Measurements from ENCODE around the gene LIPH.

The LIPH gene

GRCh38 chr3:185530856-185531255, 21.5 kb downstream of the LIPH start:
- no peak for DNase-seq (ENCODE audit: low spot score in 2 of 2)
- H3K36me3 ChIP-seq (replicated peaks), result no peaks in the 10 kb centered on the region
- no peaks in the 10 kb centered on the region for H3K9me3 ChIP-seq
- no peaks in the 10 kb centered on the region for H3K27me3 ChIP-seq (ENCODE audit: low read depth)
- in situ Hi-C loops (cut with MboI; ENCODE audit: low sequenced_read_pairs), result no loop called here
- H3K4me3 ChIP-seq, result no peak overlapping the region
- no peaks in the 10 kb centered on the region for H3K4me1 ChIP-seq

- no peaks in the 10 kb centered on the region for H3K27me3 ChIP-seq (ENCODE audit: low read depth)
- no peaks in the 10 kb centered on the region for H3K36me3 ChIP-seq (replicated peaks)
- no peak for DNase-seq (ENCODE audit: low spot score in 2 of 2)
- no peak overlapping the region for H3K4me3 ChIP-seq
- no peaks in the 10 kb centered on the region for H3K9me3 ChIP-seq
- in situ Hi-C loops (cut with MboI; ENCODE audit: low sequenced_read_pairs), result no loop called here
- H3K4me1 ChIP-seq, result peaks cover 6% of the 10 kb centered on the region
These were observed 23.9 kb downstream of the LIPH start for GRCh38 chr3:185528532-185528931.

GRCh38 chr3:185527364-185527763, 25.0 kb downstream of the LIPH start:
- no peaks in the 10 kb centered on the region for H3K36me3 ChIP-seq (replicated peaks)
- DNase-seq (ENCODE audit: low spot score in 2 of 2), result no peak
- no peak overlapping the region for H3K4me3 ChIP-seq
- no peaks in the 10 kb centered on the region for H3K9me3 ChIP-seq
- peaks cover 6% of the 10 kb centered on the region for H3K4me1 ChIP-seq
- no peaks in the 10 kb centered on the region for H3K27me3 ChIP-seq (ENCODE audit: low read depth)
- in situ Hi-C loops (cut with MboI; ENCODE audit: low sequenced_read_pairs), result no loop called here

GRCh38 chr3:185526349-185526951, 25.9 kb downstream of the LIPH start:
- Histone ChIP-seq H3K36me3 (replicated peaks) (no peaks in the 10 kb centered on the region), H3K27me3 (ENCODE audit: low read depth) (no peaks in the 10 kb centered on the region), H3K4me1 (peaks cover 6% of the 10 kb centered on the region), H3K4me3 (no peak overlapping the region), H3K9me3 (no peaks in the 10 kb centered on the region)
- no peak for DNase-seq (ENCODE audit: low spot score in 2 of 2)
- in situ Hi-C loops (cut with MboI; ENCODE audit: low sequenced_read_pairs), result no loop called here

GRCh38 chr3:185521349-185522138, 30.8 kb downstream of the LIPH start:
- no peaks in the 10 kb centered on the region for H3K36me3 ChIP-seq (replicated peaks)

GRCh38 chr3:185519021-185519420, 33.4 kb downstream of the LIPH start:
- Histone ChIP-seq H3K36me3 (replicated peaks) (no peaks in the 10 kb centered on the region), H3K9me3 (no peaks in the 10 kb centered on the region), H3K27me3 (ENCODE audit: low read depth) (no peaks in the 10 kb centered on the region), H3K4me1 (no peaks in the 10 kb centered on the region), H3K4me3 (no peak overlapping the region)
- no peak for DNase-seq (ENCODE audit: low spot score in 2 of 2)
- in situ Hi-C loops (cut with MboI; ENCODE audit: low sequenced_read_pairs), result no loop called here

More at GRCh38 chr3:185521349-185522138, 30.8 kb downstream of the LIPH start:
- H3K4me3 ChIP-seq, result no peak overlapping the region
- no peaks in the 10 kb centered on the region for H3K9me3 ChIP-seq
- H3K27me3 ChIP-seq (ENCODE audit: low read depth), result no peaks in the 10 kb centered on the region
- DNase-seq (ENCODE audit: low spot score in 2 of 2), result no peak
- peaks cover 6% of the 10 kb centered on the region for H3K4me1 ChIP-seq
- in situ Hi-C loops (cut with MboI; ENCODE audit: low sequenced_read_pairs), result no loop called here

- in situ Hi-C loops (cut with MboI; ENCODE audit: low sequenced_read_pairs), result no loop called here
These were observed 34.8 kb downstream of the LIPH start for GRCh38 chr3:185517387-185518130.

GRCh38 chr3:185511711-185512110, 40.7 kb downstream of the LIPH start:
- H3K4me3 ChIP-seq, result no peak overlapping the region
- H3K9me3 ChIP-seq, result no peaks in the 10 kb centered on the region
- in situ Hi-C loops (cut with MboI; ENCODE audit: low sequenced_read_pairs), result no loop called here
- no peaks in the 10 kb centered on the region for H3K36me3 ChIP-seq (replicated peaks)
- no peak for DNase-seq (ENCODE audit: low spot score in 2 of 2)
- H3K4me1 ChIP-seq, result no peaks in the 10 kb centered on the region
- no peaks in the 10 kb centered on the region for H3K27me3 ChIP-seq (ENCODE audit: low read depth)

More at GRCh38 chr3:185517387-185518130, 34.8 kb downstream of the LIPH start:
- Histone ChIP-seq H3K9me3 (no peaks in the 10 kb centered on the region), H3K4me3 (no peak overlapping the region), H3K27me3 (ENCODE audit: low read depth) (no peaks in the 10 kb centered on the region), H3K4me1 (no peaks in the 10 kb centered on the region), H3K36me3 (replicated peaks) (no peaks in the 10 kb centered on the region)
- no peak for DNase-seq (ENCODE audit: low spot score in 2 of 2)

GRCh38 chr3:185508335-185508991, 43.9 kb downstream of the LIPH start:
- H3K27me3 ChIP-seq (ENCODE audit: low read depth), result no peaks in the 10 kb centered on the region
- no peaks in the 10 kb centered on the region for H3K36me3 ChIP-seq (replicated peaks)
- DNase-seq (ENCODE audit: low spot score in 2 of 2), result no peak
- no peak overlapping the region for H3K4me3 ChIP-seq
- no peaks in the 10 kb centered on the region for H3K4me1 ChIP-seq
- in situ Hi-C loops (cut with MboI; ENCODE audit: low sequenced_read_pairs), result no loop called here
- H3K9me3 ChIP-seq, result no peaks in the 10 kb centered on the region

- Histone ChIP-seq H3K27me3 (ENCODE audit: low read depth) (no peaks in the 10 kb centered on the region), H3K4me1 (no peaks in the 10 kb centered on the region), H3K36me3 (replicated peaks) (no peaks in the 10 kb centered on the region), H3K4me3 (no peak overlapping the region), H3K9me3 (no peaks in the 10 kb centered on the region)
- DNase-seq (ENCODE audit: low spot score in 2 of 2), result no peak
- in situ Hi-C loops (cut with MboI; ENCODE audit: low sequenced_read_pairs), result no loop called here
These were observed 44.5 kb downstream of the LIPH start for GRCh38 chr3:185507883-185508282.

- Histone ChIP-seq H3K4me1 (no peaks in the 10 kb centered on the region; the same call in 1 of the 2 replicates), H3K36me3 (replicated peaks) (no peaks in the 10 kb centered on the region), H3K27me3 (ENCODE audit: low read depth) (no peaks in the 10 kb centered on the region), H3K4me3 (no peak overlapping the region), H3K9me3 (no peaks in the 10 kb centered on the region)
- DNase-seq (ENCODE audit: low spot score in 2 of 2), result no peak
- in situ Hi-C loops (cut with MboI; ENCODE audit: low sequenced_read_pairs), result no loop called here
These were observed 47.8 kb downstream of the LIPH start for GRCh38 chr3:185504636-185505035.

- no peaks in the 10 kb centered on the region for H3K9me3 ChIP-seq
- no peak for DNase-seq (ENCODE audit: low spot score in 2 of 2)
- in situ Hi-C loops (cut with MboI; ENCODE audit: low sequenced_read_pairs), result no loop called here
- no peaks in the 10 kb centered on the region for H3K27me3 ChIP-seq (ENCODE audit: low read depth)
- peaks cover 4% of the 10 kb centered on the region; the same call in 1 of the 2 replicates for H3K4me1 ChIP-seq
- H3K36me3 ChIP-seq (replicated peaks), result peaks cover 2% of the 10 kb centered on the region; the same call in 1 of the 2 replicates
- H3K4me3 ChIP-seq, result no peak overlapping the region
These were observed 48.9 kb downstream of the LIPH start for GRCh38 chr3:185503521-185503920.

GRCh38 chr3:185502987-185503386, 49.4 kb downstream of the LIPH start:
- in situ Hi-C loops (cut with MboI; ENCODE audit: low sequenced_read_pairs), result no loop called here
- H3K9me3 ChIP-seq, result no peaks in the 10 kb centered on the region
- H3K4me1 ChIP-seq, result peaks cover 4% of the 10 kb centered on the region; the same call in 1 of the 2 replicates
- H3K27me3 ChIP-seq (ENCODE audit: low read depth), result no peaks in the 10 kb centered on the region
- no peak overlapping the region for H3K4me3 ChIP-seq
- peaks cover 5% of the 10 kb centered on the region; the same call in 1 of the 2 replicates for H3K36me3 ChIP-seq (replicated peaks)
- no peak for DNase-seq (ENCODE audit: low spot score in 2 of 2)
